HepG2 (cell line): Measurements from ENCODE around the gene NOTO. TPM values are rescaled to one million over a fixed set of nuclear protein-coding genes. Genes with fewer than 3 reads are reported as not detected.
A peak's percentile ranks its signal among the peaks of the same experiment; 100 is the strongest.

ENCODE experiments used
- AKAP8 ChIP-seq: sonication (generic); formaldehyde crosslinking; IDR thresholded peaks from 2 replicates; pipeline ENCODE4 v1.5.1; 2020; ENCODE audit warnings: mild to moderate bottlenecking, missing genetic modification reagents
- CENPX ChIP-seq: sonication (generic); formaldehyde crosslinking; IDR thresholded peaks from 2 replicates; pipeline ENCODE4 v1.9.0; 2021; ENCODE audit warnings: mild to moderate bottlenecking, missing genetic modification reagents, moderate library complexity
- CTCF ChIP-seq: sonication (generic); formaldehyde crosslinking; IDR thresholded peaks from 2 replicates; pipeline ENCODE4 v1.5.0; 2020; ENCODE audit warnings: mild to moderate bottlenecking, missing genetic modification reagents, moderate library complexity
- ERF ChIP-seq: IDR thresholded peaks from 2 replicates; pipeline ENCODE4 v1.6.1; 2018; ENCODE audit warnings: missing biosample characterization, missing genetic modification reagents
- GATAD2A ChIP-seq: IDR thresholded peaks from 2 replicates; pipeline ENCODE4 v1.6.1; 2016
- HDAC2 ChIP-seq: sonication (generic); formaldehyde crosslinking; IDR thresholded peaks from 2 replicates; pipeline ENCODE4 v1.4.0; 2020; ENCODE audit warnings: missing genetic modification reagents
- HNF4G ChIP-seq, 2 experiments: sonication (generic) in 1 of 2; formaldehyde crosslinking in 1 of 2; IDR thresholded peaks; 2 replicates each; pipeline versions ENCODE4 v1.4.0 to v1.6.1; 2011 to 2020; ENCODE audit warnings: borderline replicate concordance in 2 of 2, low read depth in 2 of 2, mild to moderate bottlenecking in 2 of 2, low read length in 1 of 2, missing genetic modification reagents in 1 of 2, moderate library complexity in 1 of 2
- HNRNPL ChIP-seq: fragments of 200-400 bp; formaldehyde crosslinking; IDR thresholded peaks from 2 replicates; pipeline ENCODE4 v1.6.1; 2017; ENCODE audit warnings: mild to moderate bottlenecking, low read depth, low read length
- IKZF1 ChIP-seq: fragments of 450-650 bp; IDR thresholded peaks from 2 replicates; pipeline ENCODE4 v1.7.1; 2016
- MED1 ChIP-seq: sonication (generic); formaldehyde crosslinking; IDR thresholded peaks from 2 replicates; pipeline ENCODE4 v1.4.0; 2020; ENCODE audit warnings: missing genetic modification reagents
- MTF2 ChIP-seq: sonication (generic); formaldehyde crosslinking; IDR thresholded peaks from 2 replicates; pipeline ENCODE4 v1.5.0; 2020; ENCODE audit warnings: missing genetic modification reagents, borderline replicate concordance
- MXI1 ChIP-seq: IDR thresholded peaks from 3 replicates; pipeline ENCODE4 v1.6.1; 2012; ENCODE audit warnings: low read depth, low read length, inconsistent platforms, borderline replicate concordance
- NFIB ChIP-seq: sonication (generic); formaldehyde crosslinking; IDR thresholded peaks from 2 replicates; pipeline ENCODE4 v1.9.0; 2021; ENCODE audit warnings: missing genetic modification reagents, mild to moderate bottlenecking, borderline replicate concordance
- NR2F2 ChIP-seq: IDR thresholded peaks from 2 replicates; pipeline ENCODE4 v1.6.1; 2012; ENCODE audit warnings: low read depth, inconsistent platforms, borderline replicate concordance
- TRIM24 ChIP-seq: sonication (generic); formaldehyde crosslinking; IDR thresholded peaks from 2 replicates; pipeline ENCODE4 v1.8.0; 2022; ENCODE audit warnings: mild to moderate bottlenecking, missing genetic modification reagents
- ZNF17 ChIP-seq: sonication (generic); formaldehyde crosslinking; IDR thresholded peaks from 2 replicates; pipeline ENCODE4 v1.5.0; 2020; ENCODE audit warnings: mild to moderate bottlenecking, missing genetic modification reagents
- ZNF24 ChIP-seq: fragments of 450-650 bp; IDR thresholded peaks from 2 replicates; pipeline ENCODE4 v1.6.1; 2017; ENCODE audit warnings: antibody characterized with exemption, mild to moderate bottlenecking
- ZNF253 ChIP-seq: sonication (generic); formaldehyde crosslinking; IDR thresholded peaks from 2 replicates; pipeline ENCODE4 v1.8.0; 2022; ENCODE audit warnings: mild to moderate bottlenecking, missing genetic modification reagents, borderline replicate concordance
- ZNF367 ChIP-seq: sonication (generic); formaldehyde crosslinking; IDR thresholded peaks from 2 replicates; pipeline ENCODE4 v1.4.0; 2020; ENCODE audit warnings: missing genetic modification reagents, borderline replicate concordance
- ZNF407 ChIP-seq: sonication (generic); formaldehyde crosslinking; IDR thresholded peaks from one replicate; pipeline ENCODE4 v1.5.1; 2020; ENCODE audit warnings: mild to moderate bottlenecking, missing genetic modification reagents; ENCODE audit errors: not compliant biosample characterization
- ZNF552 ChIP-seq: sonication (generic); formaldehyde crosslinking; IDR thresholded peaks from 2 replicates; pipeline ENCODE4 v1.9.0; 2022; ENCODE audit warnings: missing genetic modification reagents, mild to moderate bottlenecking, borderline replicate concordance
- polyA plus RNA-seq, 8 experiments: library from polyadenylated mRNA; depleted of rRNA in 3 of 8; stranded (reverse) in 7 of 8; unstranded in 1 of 8; fragments of >200 nt; fragmentation: Illumina TruSeq in 4 of 8; extraction: Trizol in 4 of 8; gene quantifications; 2 replicates each; pipeline versions ENCODE4 v1.2.1 to v1.2.3, GENCODE V29; 2011 to 2016; ENCODE audit warnings: low read depth in 4 of 8, missing spikeins in 1 of 8, mixed read lengths in 1 of 8; ENCODE audit not compliant: insufficient read depth in 1 of 8
- total RNA-seq, 5 experiments: library from RNA; depleted of rRNA; stranded (reverse); fragments of >200 nt; fragmentation: Illumina TruSeq; extraction: Trizol; gene quantifications; 2 replicates each; pipeline ENCODE4 v1.2.3, GENCODE V29; 2016; ENCODE audit warnings: low read depth in 1 of 5

NOTO gene
- total and polyA plus RNA-seq, 2 of the 13 experiments (the other 11 are each of a cell fraction or from before 2014, with no cell fraction given), result not detected

DNA sequence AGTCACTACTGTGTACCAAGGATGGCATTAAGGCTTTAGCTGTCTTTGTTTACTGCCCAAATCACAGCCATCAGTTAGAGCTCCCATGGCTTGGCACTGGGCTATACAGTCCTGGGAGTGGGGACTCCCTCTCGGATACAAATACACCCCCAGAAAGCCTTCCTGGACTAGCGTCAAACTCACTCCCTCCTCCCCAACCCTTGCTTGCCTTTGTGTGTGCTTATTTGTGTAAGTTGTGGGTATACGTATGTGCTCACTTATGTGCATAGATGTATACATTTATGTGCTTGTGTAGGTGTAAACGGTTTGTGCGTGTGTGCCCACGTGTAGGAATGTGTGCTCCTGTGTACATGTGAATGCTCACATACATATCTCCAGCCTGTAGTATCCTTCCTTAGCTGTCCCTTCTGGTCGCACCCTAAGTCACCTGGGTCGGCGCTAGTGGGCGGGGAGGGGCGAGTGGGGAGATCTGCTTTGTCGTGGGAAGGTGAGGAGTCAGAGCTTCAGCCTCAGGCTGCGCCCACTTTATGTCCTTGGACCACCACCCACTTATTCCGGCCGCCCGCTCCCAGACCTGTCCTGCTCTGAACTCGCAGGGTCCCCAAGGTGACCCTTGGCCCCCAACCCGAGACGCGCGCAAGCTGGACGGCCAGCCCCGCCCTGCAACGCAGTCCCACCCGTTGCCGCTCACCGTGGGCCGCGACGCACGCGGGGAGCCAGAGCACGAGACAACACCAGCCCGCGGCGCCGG lies 30.2 kb downstream of the NOTO start (continued):
- TF ChIP-seq ZNF407, result no peak
- no peak for TF ChIP-seq NFIB
- no peak for TF ChIP-seq MED1 (CRISPR knock-in tag)
- TF ChIP-seq AKAP8 (CRISPR knock-in tag), result no peak
- TF ChIP-seq ZNF24, result no peak
- no peak for TF ChIP-seq TRIM24 (CRISPR knock-in tag)
- TF ChIP-seq NR2F2, result no peak
- TF ChIP-seq CENPX, result no peak
- TF ChIP-seq ZNF253 (CRISPR knock-in tag), result no peak
- no peak for TF ChIP-seq MXI1
- TF ChIP-seq IKZF1, result no peak
- TF ChIP-seq HNRNPL, result no peak
- TF ChIP-seq ZNF17 (CRISPR knock-in tag), result no peak
- TF ChIP-seq CTCF (CRISPR knock-in tag), result peak; percentile 33
- no peak for TF ChIP-seq HDAC2 (CRISPR knock-in tag)
- no peak for TF ChIP-seq ZNF367
- TF ChIP-seq ZNF552, result no peak
- TF ChIP-seq MTF2 (CRISPR knock-in tag), result no peak
- peak; percentile 59 for TF ChIP-seq HNF4G (IDR thresholded peaks at IDR 0.05; ENCODE audit: borderline replicate concordance, low read depth, low read length)
- peak; percentile 76; the same call in 1 of the 2 replicates for TF ChIP-seq HNF4G (CRISPR knock-in tag; IDR thresholded peaks at IDR 0.05; ENCODE audit: borderline replicate concordance, low read depth)
- no peak for TF ChIP-seq GATAD2A
- no peak for TF ChIP-seq ERF (CRISPR knock-in tag)
